ENCODE data around the gene POU3F3. TPM values are rescaled to one million over a fixed set of nuclear protein-coding genes. Genes with fewer than 3 reads are reported as not detected.

POU3F3 gene
- total RNA-seq, 1 donor from 2014 or later, result not detected

DNA sequence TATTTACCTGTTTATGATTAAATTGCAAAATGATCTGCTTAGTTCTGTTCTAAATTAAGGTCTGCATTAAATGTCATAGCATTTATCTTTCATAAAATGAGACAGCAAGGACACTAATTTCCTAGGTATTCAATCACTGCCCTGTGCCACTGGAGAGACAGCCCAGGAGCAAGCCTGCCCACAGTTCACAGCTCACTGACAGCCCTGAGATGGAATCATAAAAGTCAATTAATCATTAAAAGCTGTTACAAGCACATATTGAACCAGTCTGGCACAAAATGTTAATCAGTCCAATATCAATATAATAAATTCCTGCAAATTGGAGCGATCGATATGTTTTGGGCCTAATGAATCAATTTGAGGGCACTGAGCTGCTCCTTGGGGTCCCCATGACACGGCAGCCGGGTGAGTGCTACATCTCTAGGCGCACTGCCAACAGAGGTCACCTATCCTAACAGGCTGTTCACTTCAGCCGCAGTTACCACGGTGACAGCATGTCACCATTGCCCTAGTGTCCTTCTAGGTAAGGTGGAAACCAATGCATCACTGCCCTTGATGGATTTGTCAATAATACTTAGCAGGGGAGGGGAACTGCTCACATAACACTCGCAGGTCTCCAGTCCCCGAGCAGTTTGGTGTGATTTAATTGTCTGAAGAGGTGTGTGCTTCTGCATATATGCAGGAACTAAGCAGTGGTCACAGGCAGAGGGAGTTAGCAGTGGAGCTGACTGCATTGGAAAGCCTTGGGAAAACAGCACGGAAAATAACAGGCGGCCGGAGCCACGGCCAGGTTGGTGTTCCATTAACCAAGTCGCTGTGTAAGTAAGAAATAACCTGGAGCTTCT lies 47.3 kb downstream of the POU3F3 start:
- ATAC-seq (peak; percentile 33), DNase-seq (ENCODE audit: low spot score) (no peak)

DNA sequence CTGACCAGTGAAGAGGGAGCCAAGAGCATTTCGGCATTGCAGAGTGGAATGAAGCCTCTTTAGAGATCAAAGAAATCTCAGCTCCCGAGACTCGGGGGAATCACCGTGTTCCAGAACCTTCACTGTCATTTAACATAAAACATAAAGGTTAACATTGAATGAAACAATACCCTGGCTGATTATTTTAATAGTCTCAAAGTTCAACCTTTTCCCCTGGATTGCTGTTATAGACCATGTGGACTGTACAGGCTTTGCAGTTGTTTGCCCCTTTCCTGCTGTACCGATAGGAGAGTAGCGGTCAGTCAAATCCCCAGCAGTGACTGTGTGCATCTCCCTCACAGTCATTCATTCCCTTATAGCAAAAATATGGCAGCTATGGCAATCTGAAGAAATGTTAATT lies 48.4 kb downstream of the POU3F3 start:
- ATAC-seq, result no peak

More for the DNA sequence above, 48.4 kb downstream of the POU3F3 start:
- no peak for DNase-seq (ENCODE audit: low spot score)

Other genes starting within 250 kb of the POU3F3 start
- 13.5 TPM for gene MRPS9, start 184.0 kb downstream of the POU3F3 start, total RNA-seq